ENCODE data around the gene CNPPD1.

The CNPPD1 gene

DNA sequence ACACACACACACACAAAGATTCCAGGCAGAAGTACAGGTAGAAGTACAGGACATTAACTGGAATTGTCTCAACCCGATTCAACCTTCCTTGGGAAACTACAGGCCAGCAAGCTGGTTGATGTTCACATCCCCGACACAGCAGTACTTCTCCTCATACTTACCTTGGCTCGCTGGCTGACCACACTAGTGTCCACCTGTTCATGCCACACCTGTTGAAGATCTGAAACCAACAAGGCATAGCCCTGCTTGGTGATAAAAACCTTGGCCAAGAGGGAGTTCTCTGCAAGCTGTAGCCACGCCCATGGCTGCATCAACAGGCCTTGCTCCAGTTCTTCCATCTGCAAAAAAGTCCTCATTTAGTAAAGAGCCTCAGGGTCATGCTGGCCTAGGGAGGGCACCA lies 18.7 kb downstream of the CNPPD1 start:
- no peak for DNase-seq

DNA sequence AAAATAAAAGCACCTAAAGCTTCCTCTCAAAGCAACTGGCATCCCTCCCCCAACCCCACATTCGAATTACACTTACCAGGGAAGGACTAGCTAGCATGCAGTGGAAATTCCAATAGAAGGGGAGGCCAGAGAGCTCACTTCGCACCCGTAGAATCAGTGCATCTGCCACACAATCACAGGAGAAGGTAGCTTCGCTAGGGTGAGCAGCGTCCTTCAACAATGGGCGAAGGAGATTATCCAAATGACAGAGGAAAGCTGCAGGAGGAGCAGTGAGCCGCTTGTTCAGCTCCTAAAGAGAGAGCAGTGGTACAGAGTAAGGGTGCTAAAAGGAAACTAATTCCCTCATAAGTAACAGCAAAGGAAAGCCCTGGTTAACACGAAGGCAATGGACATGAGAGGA lies 19.3 kb downstream of the CNPPD1 start:
- no peak for DNase-seq

DNA sequence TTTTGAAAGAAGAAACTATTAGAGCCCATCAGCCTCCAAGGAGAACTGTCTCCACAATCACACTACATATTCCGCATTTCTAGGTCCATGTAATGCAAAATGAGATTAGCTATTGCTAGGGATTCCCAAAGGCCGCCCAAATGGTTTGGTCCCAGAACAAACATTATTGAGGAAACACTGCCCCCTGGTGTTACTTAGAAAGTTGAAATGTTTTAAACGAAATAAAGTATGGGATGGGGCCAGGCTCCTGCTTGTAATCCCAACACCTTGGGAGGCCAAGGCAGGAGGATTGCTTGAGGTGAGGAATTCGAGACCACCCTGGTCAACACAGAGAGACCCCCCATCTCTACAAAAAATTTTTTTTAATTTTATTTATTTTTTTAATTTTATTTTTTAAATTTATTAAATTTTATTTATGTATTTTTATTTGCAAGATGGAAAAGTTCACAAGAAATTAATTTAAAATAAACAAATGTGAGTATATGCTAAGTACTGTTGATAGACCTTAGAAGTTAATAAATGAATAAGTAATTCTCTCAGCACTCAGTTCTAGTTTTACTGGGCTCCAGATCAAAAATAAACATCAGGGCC lies 21.6 kb downstream of the CNPPD1 start:
- DNase-seq, result peak; percentile 77

DNA sequence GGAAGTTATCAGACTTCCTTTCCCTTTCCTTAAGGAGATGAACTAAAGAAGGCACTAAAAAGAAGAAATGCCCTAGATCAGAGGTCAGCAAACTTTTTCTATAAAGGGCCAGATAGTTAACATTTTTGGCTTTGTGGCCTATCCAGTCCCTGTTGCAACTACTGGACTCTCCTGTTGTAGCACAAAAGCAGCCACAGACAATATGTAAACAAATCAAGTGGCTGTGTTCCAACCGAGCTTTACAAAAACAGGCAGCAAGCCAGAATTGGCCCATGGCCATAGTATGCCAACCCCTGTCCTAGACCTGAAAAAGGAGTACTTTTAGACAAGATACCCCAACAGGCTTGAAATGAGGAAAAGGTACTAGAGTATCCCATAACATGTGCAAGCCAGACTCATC lies 27.1 kb downstream of the CNPPD1 start:
- DNase-seq, result no peak

DNA sequence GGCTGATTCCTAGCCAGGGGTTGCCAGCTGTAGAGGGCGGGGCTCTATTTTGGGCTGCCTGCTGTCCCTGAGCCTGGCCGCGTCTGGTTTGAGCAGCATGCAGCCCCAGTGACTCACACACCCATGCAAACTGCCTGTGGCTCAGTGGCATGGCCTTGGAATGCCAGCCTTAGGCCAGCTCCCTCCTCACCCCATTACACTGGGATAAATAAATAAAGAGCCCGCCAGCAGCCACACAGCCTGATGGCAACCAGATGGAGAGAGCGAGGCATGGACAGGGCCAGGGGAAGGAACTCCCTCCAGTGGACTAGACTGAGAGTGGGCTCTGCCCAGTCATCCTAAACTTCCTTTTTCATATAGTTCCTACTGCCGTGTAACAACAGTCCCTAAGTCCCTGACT lies 34.4 kb downstream of the CNPPD1 start:
- no peak for DNase-seq

DNA sequence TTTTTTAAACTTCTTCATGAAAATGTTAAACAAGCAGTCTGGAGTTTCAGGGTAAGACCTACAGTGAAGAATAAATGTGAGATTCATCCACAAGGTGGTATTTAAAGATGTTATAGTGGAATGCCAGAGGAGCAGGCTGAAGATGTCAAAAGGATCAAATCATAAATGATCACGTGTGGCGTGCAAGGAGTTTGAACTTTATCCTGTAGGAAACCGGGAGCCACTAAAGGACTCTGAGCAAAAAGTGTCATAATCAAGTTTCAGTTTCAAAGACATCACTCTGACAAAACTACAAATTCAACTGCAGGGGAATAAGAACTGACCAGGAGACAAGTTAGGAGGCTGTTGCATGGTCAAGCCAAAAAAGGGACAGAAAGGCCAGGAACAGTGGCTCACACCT lies 36.0 kb downstream of the CNPPD1 start:
- no peak for DNase-seq

DNA sequence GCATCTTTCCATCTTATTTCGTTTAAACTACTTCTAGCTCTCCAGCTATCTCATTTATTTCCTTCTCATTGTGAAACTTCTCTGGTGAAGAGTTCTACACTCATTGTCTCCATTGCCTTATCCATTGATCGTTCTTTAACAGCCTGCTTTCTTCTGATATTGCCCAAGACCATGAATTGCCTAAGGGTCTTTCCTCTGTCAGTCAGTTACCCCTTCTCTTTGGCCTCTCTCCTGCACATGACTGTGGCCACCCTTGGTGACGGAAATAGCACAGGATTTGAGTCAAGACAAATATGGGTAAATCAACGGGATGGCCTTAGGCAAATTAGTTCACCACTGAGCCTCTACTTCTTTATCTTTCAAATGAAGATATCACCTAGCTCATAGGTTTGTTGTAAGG lies 42.7 kb downstream of the CNPPD1 start:
- DNase-seq, result no peak

DNA sequence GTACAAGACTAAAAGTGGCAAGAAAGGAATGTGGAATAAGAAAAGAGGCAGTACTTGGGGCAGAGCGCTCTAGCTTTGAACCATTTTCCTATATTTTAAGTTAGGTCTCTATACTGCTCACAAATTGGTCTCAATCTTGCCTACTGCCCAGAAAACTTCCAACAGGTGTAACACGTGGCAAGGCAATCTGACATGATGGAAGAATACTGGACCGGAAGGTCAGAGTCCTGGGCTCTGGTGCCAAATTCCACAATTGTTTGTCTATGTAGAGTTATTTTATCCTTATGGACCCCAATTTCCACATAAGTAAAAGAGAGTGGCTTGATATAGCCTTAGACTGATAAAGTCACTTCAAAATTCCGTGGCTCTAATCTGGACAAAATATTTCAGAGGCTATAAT lies 45.0 kb downstream of the CNPPD1 start:
- no peak for DNase-seq

DNA sequence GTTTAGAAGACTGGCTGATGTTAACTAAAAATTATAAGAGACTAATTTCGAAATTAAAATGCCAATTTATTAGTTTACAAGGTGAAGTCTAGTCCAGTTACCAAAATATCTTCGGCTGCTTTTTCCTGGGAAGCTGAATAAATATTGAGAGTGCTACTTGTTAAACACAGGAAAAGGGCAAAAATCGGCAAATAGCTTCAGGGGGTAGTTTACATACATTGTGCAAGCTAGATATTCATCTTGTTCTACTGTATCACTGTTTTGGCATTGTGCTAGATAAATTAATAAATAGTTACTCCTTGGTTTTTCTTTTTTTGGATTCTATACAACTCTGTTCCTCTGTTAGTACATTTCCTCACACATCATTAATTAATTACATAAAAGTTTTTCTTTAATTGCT lies 45.4 kb downstream of the CNPPD1 start:
- DNase-seq, result no peak

DNA sequence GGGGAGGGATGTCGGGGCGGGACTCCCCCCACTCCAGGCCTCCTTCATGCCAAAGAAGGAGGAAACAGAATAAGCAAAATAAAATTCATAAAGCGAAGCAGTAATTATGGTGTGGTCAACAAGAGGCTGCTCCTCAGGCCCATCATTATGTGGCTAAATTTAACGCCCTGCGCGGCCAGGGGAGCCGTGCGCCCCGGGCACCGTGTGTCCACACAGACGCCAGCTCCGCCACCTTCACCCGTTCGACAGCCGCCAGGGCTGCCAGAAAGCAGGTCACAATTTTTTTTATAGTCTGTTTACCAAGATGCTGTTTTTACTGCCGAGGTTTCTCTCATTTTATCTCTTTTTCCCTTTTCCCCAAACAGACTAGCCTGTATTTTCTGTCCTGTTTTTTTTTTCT lies 47.1 kb downstream of the CNPPD1 start:
- no peak for DNase-seq

DNA sequence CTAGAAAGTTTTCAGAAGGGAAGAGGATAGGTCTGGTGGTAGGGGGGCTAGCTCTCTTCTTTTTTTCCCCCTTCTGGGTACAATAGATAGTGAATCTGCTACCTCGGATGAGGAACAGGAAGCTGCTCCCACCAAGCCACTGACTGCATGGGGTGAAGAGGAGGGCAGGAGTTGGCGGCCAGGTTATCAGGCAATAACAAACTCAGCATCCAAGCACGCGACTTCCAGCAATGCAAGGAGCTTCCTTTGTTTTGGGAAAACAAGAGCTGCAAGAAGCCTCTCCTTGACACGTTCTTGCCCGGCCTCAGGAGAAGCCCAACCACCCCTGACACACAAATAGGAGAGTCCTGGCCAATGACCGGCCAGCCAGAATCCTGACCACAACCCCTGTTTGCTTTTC lies 48.3 kb downstream of the CNPPD1 start:
- DNase-seq, result no peak

DNA sequence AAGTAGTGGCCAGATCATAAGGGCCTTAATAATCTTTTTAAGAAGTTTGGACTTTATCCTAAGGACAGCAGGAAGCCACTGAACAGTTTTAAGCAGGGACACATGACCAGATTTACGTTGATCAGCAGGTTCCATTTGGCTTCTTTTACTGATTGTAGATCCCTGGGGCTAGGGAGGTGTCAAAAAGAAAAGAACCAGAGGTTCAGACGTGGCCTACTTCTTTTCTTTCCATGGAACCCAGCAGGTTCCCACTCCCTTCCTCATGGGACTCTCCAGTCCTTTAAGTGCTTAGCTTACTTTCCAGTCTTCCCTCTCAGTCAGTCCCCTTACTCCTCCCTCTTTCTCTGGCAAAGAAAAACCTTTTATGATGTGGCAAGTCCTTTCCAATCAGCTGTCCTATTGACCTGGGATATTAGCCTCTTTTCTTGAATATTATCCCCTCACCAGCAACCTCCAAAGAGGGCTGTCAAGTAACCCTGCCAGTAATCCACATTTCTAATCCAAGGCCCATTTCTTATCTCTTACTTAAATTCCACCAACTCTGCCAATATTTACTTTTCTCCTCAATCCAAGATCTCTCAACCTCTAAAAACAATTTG lies 49.6 kb downstream of the CNPPD1 start:
- DNase-seq, result no peak

DNA sequence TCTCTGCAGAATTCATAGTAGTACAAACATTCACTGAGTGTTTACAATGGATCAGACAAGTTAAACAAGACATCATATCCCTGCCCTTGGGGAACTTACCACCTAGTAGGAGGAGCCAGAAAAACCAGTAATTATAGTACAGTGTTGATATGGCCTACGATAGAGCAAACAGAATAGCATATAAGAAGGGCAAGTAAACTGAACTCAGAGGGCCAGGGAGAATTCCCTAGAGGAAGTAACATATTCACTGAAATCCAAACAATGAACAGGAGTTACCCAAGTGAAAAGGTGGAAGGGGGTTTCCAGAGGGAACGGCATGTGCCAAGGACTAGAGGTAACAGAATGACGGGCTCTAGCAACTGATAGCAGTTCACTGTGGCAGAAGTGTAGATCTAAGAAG lies 50.2 kb downstream of the CNPPD1 start:
- no peak for DNase-seq

DNA sequence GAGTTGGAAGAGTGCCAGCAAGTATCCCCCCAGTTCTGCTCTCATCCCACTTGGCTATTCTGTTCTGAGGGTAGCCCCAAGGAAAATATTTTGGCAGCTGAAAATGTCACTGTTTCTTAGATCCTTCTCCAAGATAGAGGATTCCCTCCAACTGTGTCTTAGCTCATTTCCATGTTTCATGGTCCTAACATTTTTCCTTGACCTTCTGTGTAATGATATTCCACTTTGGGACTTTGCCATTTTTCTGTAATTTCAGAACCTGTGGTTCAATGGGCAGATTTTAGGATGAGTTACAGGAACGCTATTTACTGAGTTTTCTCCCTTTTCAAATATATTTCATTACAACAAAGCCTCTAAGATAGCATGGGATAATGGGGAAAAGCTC lies 50.8 kb downstream of the CNPPD1 start:
- DNase-seq, result no peak

DNA sequence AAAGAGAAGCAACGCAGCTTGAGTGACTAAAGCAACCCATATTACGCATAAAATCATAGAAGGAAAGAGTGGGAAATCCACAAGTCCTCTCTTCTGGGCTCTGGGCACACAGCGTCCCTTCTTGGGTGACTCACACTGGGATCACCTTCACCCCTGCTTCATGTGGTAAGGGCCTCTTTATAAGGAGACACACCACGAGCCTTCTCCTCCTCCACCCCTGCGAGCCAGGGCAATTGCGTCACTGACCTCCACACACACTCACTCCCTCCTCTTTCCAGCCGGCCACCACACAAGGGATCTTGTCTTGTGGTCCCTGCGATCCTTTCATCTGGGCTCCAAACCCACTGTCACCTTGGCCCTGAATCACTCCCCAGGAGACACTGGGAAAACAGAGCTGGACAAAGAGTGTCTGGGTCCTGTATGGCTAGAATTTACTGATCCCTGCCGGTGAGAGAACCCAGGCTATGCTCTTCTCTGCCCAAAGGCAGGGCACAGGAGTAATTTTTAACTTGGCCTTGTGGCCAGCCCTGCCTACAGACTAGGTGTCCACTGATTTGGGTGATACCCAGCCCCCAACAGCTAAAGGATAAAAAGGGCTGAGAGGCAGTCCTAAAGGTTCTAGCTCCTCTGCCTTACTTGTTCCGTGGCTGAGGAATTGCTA lies 51.4 kb downstream of the CNPPD1 start:
- no peak for DNase-seq

DNA sequence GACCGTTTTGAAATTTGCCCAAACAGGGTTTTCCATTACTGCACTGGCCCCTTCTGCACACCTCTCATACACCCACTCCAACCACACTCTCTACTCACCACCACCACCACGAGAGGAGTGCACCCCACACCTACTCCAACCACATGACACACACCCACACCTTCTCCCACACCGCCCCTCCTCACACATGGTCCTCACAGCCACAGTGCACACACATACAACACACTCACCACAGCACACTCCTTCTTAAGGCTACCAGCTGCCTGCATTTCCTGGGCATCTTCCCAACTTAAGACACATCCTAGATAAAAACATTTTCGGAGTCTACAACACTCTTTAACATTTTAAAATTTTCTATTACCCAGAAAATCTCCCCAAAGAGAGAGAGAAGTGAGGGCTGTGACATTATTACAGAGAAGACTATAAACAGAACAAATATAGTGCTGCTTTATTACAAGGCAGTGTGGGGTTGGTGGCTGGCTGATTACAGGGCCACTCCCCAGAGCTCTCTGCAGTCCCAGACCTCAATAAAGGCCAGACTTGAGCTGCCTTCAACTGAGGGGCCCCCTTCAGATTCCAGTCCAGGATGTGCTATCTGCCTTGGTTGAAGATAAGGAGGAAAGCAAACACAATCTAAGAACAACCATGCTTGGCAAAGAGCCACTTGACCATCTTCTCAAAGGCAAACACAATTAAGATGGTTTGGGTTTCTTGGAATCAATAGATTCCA lies 52.2 kb downstream of the CNPPD1 start:
- DNase-seq, result no peak

DNA sequence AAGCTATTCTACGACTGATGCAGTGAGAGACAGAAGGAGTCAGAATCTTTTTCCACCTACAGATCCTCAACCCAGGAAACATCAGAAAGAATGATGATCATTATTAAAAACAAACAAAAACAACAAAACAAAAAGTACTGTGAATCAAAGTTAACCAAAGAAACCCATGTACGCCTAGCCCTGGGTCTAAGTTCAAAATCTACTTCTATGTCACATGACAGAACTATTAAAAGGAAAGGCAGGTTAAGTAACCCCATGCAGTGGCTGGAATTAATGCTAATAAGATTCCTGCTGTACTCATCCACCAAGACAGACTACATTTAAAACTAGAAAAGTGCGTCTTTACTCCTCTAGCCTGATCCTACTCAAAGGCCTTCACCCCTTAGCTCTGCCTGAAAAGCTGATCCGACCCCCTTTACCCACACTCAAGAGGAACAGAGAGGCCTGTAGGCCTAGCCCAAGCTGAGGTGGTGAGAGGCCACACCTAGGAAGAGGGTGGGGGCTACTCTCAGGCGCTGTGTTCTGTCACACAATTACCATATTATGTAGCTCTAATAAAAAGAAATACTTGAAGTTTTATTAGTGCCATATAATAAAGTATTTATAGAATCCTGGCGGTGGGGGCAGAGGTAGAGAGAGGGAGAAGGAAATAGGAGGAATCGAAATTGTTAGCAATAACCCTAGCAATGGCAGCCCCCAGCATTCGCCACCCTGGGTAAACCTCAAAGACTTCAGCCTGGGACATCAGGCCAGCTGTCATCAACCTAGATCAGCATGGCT lies 53.2 kb downstream of the CNPPD1 start:
- no peak for DNase-seq

DNA sequence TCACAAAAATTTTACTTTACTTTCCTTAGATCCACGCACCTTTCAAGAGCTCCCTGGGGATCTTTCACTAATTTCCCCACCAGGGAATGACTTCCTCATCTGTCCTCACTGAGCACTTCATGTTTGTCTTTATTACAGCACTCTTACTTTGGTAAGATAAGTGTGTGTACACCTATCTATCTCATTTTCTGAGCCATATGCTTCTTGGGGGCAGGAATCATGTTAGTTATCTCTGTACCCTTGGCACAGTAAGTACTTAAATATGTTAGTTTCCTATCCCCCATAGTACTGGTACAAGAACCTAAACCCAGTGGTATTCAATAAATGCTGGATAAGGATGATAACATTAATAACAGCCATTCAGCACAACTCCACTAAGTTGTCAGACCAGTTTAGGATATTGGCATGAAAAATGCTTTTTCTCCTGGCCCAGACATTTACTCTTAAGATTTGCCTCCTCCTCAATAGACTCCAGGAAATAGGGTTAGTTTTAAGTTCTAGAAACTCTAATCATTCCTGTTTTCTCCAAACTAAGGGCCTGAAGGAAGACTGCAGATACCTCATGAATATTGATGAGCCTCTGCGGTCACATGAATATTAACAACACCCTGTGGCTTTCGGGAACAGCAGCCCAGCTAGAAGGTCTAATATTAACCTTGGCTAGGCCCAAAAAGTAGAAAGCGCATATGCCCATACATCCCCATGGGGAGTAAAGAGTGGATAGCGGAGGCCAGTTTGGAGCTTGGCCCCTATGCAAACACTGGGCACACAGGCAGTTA lies 54.3 kb downstream of the CNPPD1 start:
- DNase-seq, result no peak
